HEK293 (cell line): ENCODE results near the gene CCDC51.

ENCODE experiments used
- CTCF ChIA-PET: fragments of 350-600 bp; formaldehyde crosslinking; extraction: SDS; loops from one replicate; lab custom pipeline; 2021; ENCODE audit warnings: antibody characterized with exemption; lab: Yijun Ruan, JAX
- POLR2A ChIA-PET: fragments of 300-600 bp; formaldehyde crosslinking; extraction: SDS; loops from one replicate; lab custom pipeline; 2020; ENCODE audit warnings: antibody characterized with exemption, inconsistent platforms; lab: Yijun Ruan, JAX
- H3K27ac ChIP-seq: fragments of 200-500 bp; sonication (Bioruptor generic); 2 replicates; pipeline ENCODE4 v1.5.1; 2014; ENCODE audit warnings: low read depth, low read length, control low read depth, inconsistent platforms; ENCODE audit errors: extremely low read depth
- H3K36me3 ChIP-seq, 2 experiments: fragments of 200-500 bp in 1 of 2; sonication (Bioruptor generic) in 1 of 2; 1 replicate in 1 of 2; 2 replicates in 1 of 2; pipeline ENCODE4 v1.5.1; 2014 to 2017; ENCODE audit warnings: inconsistent platforms in 2 of 2, low read length in 2 of 2; ENCODE audit not compliant: control insufficient read depth in 2 of 2, insufficient read depth in 1 of 2
- H3K4me1 ChIP-seq: fragments of 200-500 bp; sonication (Bioruptor generic); 2 replicates; pipeline ENCODE4 v1.5.1; 2014; ENCODE audit warnings: mild to moderate bottlenecking, low read length, inconsistent platforms; ENCODE audit not compliant: control insufficient read depth, insufficient read depth
- H3K4me3 ChIP-seq: 2 replicates; pipeline ENCODE4 v1.5.1; 2011; ENCODE audit warnings: low read depth, mild to moderate bottlenecking, control low read depth, low read length, moderate library complexity
- H3K9me3 ChIP-seq: fragments of 200-500 bp; sonication (Bioruptor generic); 2 replicates; pipeline ENCODE4 v1.5.1; 2014; ENCODE audit warnings: low read depth, low read length, inconsistent platforms; ENCODE audit not compliant: control insufficient read depth, insufficient read depth
- GLIS1 ChIP-seq: fragments of 450-650 bp; formaldehyde crosslinking; IDR thresholded peaks from 2 replicates; pipeline ENCODE4 v1.5.1; 2016; ENCODE audit warnings: missing biosample characterization, missing genetic modification characterization
- GLIS2 ChIP-seq: fragments of 450-650 bp; formaldehyde crosslinking; IDR thresholded peaks from 2 replicates; pipeline ENCODE4 v1.5.1; 2016; ENCODE audit warnings: missing biosample characterization, missing genetic modification characterization
- HIC1 ChIP-seq: fragments of 450-650 bp; formaldehyde crosslinking; IDR thresholded peaks from 2 replicates; pipeline ENCODE4 v1.5.1; 2016; ENCODE audit warnings: missing biosample characterization, missing genetic modification characterization
- KLF1 ChIP-seq: fragments of 450-650 bp; formaldehyde crosslinking; IDR thresholded peaks from 2 replicates; pipeline ENCODE4 v1.5.1; 2016; ENCODE audit warnings: missing biosample characterization, missing genetic modification characterization
- MYNN ChIP-seq: fragments of 450-650 bp; formaldehyde crosslinking; IDR thresholded peaks from 2 replicates; pipeline ENCODE4 v1.5.1; 2016; ENCODE audit warnings: missing biosample characterization, missing genetic modification characterization, borderline replicate concordance
- RBAK ChIP-seq: fragments of 450-650 bp; formaldehyde crosslinking; IDR thresholded peaks from 2 replicates; pipeline ENCODE4 v1.5.1; 2016; ENCODE audit warnings: missing biosample characterization, missing genetic modification characterization
- YY2 ChIP-seq: fragments of 450-650 bp; formaldehyde crosslinking; IDR thresholded peaks from 2 replicates; pipeline ENCODE4 v1.5.1; 2016; ENCODE audit warnings: missing biosample characterization, missing genetic modification characterization
- ZBTB10 ChIP-seq: fragments of 450-650 bp; formaldehyde crosslinking; IDR thresholded peaks from 2 replicates; pipeline ENCODE4 v1.5.1; 2016; ENCODE audit warnings: missing biosample characterization, missing genetic modification characterization
- ZBTB11 ChIP-seq: fragments of 450-650 bp; formaldehyde crosslinking; conservative IDR thresholded peaks from 2 replicates; pipeline ENCODE4 v1.5.1; 2016; ENCODE audit warnings: low read depth, missing biosample characterization, missing genetic modification characterization
- ZBTB20 ChIP-seq: fragments of 450-650 bp; formaldehyde crosslinking; IDR thresholded peaks from 2 replicates; pipeline ENCODE4 v1.5.1; 2016; ENCODE audit warnings: missing biosample characterization, missing genetic modification characterization
- ZBTB26 ChIP-seq: fragments of 450-650 bp; formaldehyde crosslinking; optimal IDR thresholded peaks from 2 replicates; pipeline ENCODE3; 2016; ENCODE audit warnings: missing biosample characterization, mild to moderate bottlenecking, missing genetic modification characterization
- ZNF133 ChIP-seq: fragments of 450-650 bp; formaldehyde crosslinking; IDR thresholded peaks from 2 replicates; pipeline ENCODE4 v1.5.1; 2016; ENCODE audit warnings: missing biosample characterization, missing genetic modification characterization
- ZNF175 ChIP-seq: fragments of 450-650 bp; formaldehyde crosslinking; IDR thresholded peaks from 2 replicates; pipeline ENCODE4 v1.5.1; 2016; ENCODE audit warnings: missing biosample characterization, missing genetic modification characterization
- ZNF19 ChIP-seq: fragments of 450-650 bp; formaldehyde crosslinking; IDR thresholded peaks from 2 replicates; pipeline ENCODE4; 2016; ENCODE audit warnings: missing biosample characterization, missing genetic modification characterization, low read depth
- ZNF292 ChIP-seq: fragments of 450-650 bp; formaldehyde crosslinking; IDR thresholded peaks from 2 replicates; pipeline ENCODE4 v1.5.1; 2016; ENCODE audit warnings: low read depth, missing biosample characterization, missing genetic modification characterization, borderline replicate concordance
- ZNF335 ChIP-seq: fragments of 450-650 bp; formaldehyde crosslinking; conservative IDR thresholded peaks from 2 replicates; pipeline ENCODE4 v1.5.1; 2016; ENCODE audit warnings: missing biosample characterization, missing genetic modification characterization
- ZNF394 ChIP-seq: fragments of 450-650 bp; formaldehyde crosslinking; IDR thresholded peaks from 2 replicates; pipeline ENCODE4 v1.5.1; 2016; ENCODE audit warnings: missing biosample characterization, missing genetic modification characterization, mild to moderate bottlenecking, moderate library complexity, borderline replicate concordance
- ZNF558 ChIP-seq: fragments of 450-650 bp; formaldehyde crosslinking; IDR thresholded peaks from 2 replicates; pipeline ENCODE4 v1.5.1; 2016; ENCODE audit warnings: missing biosample characterization, missing genetic modification characterization
- ZNF571 ChIP-seq: fragments of 450-650 bp; formaldehyde crosslinking; IDR thresholded peaks from 2 replicates; pipeline ENCODE4 v1.5.0; 2017; ENCODE audit warnings: missing biosample characterization, missing genetic modification characterization
- ZNF621 ChIP-seq: fragments of 450-650 bp; formaldehyde crosslinking; IDR thresholded peaks from 2 replicates; pipeline ENCODE4 v1.5.1; 2017; ENCODE audit warnings: missing biosample characterization, missing genetic modification characterization
- ZNF701 ChIP-seq: fragments of 450-650 bp; formaldehyde crosslinking; IDR thresholded peaks from 2 replicates; pipeline ENCODE4 v1.5.1; 2016; ENCODE audit warnings: missing biosample characterization, missing genetic modification characterization
- ZNF704 ChIP-seq: fragments of 450-650 bp; formaldehyde crosslinking; IDR thresholded peaks from 2 replicates; pipeline ENCODE4 v1.5.1; 2016; ENCODE audit warnings: missing biosample characterization, missing genetic modification characterization
- ZNF747 ChIP-seq: fragments of 450-650 bp; formaldehyde crosslinking; IDR thresholded peaks from 2 replicates; pipeline ENCODE4 v1.5.1; 2016; ENCODE audit warnings: missing biosample characterization, missing genetic modification characterization
- ZNF837 ChIP-seq: fragments of 450-650 bp; formaldehyde crosslinking; IDR thresholded peaks from 2 replicates; pipeline ENCODE4 v1.5.1; 2016; ENCODE audit warnings: missing biosample characterization, missing genetic modification characterization
- ZSCAN23 ChIP-seq: fragments of 450-650 bp; formaldehyde crosslinking; IDR thresholded peaks from 2 replicates; pipeline ENCODE4 v1.5.1; 2016; ENCODE audit warnings: missing biosample characterization, missing genetic modification characterization

CCDC51 gene

GRCh38 chr3:48429317-48429959 is 10.5 kb downstream of the CCDC51 start (continued):
- TF ChIP-seq ZBTB26, result peak; percentile 63
- TF ChIP-seq MYNN (tag by site-specific recombination), result no peak
- peak; percentile 91 for TF ChIP-seq HIC1

- Histone ChIP-seq H3K36me3 (peaks cover 0 to 28% of the 10 kb centered on the region in 2 experiments; a peak in 1 of 3 replicates), H3K9me3 (no peaks in the 10 kb centered on the region), H3K27ac (peak overlapping the region; percentile 66; the same call in 1 of the 2 replicates), H3K4me1 (peaks cover 3% of the 10 kb centered on the region; the same call in 1 of the 2 replicates), H3K4me3 (peak overlapping the region; percentile 70)
- CTCF ChIA-PET, result interaction anchor here (2.9 kb wide), 1 partner anchor 28 kb away, joined by 9 read pairs; no protein-coding TSS in a partner anchor
- POLR2A ChIA-PET, result interaction anchor here (1.0 kb wide), 1 partner anchor 11 kb away, joined by 6 read pairs; the partner anchor contains the start of genes CCDC51 and TMA7
- TF ChIP-seq ZNF704 (tag by site-specific recombination) (no peak), ZNF133 (tag by site-specific recombination) (no peak), ZBTB11 (tag by site-specific recombination) (no peak), ZNF175 (tag by site-specific recombination) (no peak), ZNF394 (tag by site-specific recombination) (no peak), ZNF621 (no peak), ZNF747 (tag by site-specific recombination) (no peak), GLIS1 (no peak), ZBTB10 (tag by site-specific recombination) (no peak), ZNF335 (tag by site-specific recombination) (0 out of 2 replicates have a peak, but pooled peaks have one; percentile 8), GLIS2 (tag by site-specific recombination) (peak; percentile 49; the same call in 1 of the 2 replicates), RBAK (tag by site-specific recombination) (no peak), ZSCAN23 (tag by site-specific recombination) (no peak), ZNF701 (no peak), KLF1 (tag by site-specific recombination) (no peak), ZBTB20 (tag by site-specific recombination) (peak; percentile 68), ZNF558 (tag by site-specific recombination) (no peak), YY2 (no peak), ZNF837 (tag by site-specific recombination) (no peak), ZNF292 (tag by site-specific recombination) (no peak), ZNF571 (no peak), ZNF19 (no peak)
Measured at GRCh38 chr3:48428572-48429316, 11.2 kb downstream of the CCDC51 start.
